GM18517 (cell line): Measurements from ENCODE around the gene ST7L.
"Not testable (repeated sequence)": the region's sequence is repeated elsewhere in the genome, so short reads cannot be mapped to it uniquely, and the experiment has no call there.

ENCODE experiments used
- ATAC-seq: cut with Tn5 transposase; IDR thresholded peaks from one replicate; pipeline ENCODE4 v1.9.1; 2021; ENCODE audit warnings: mild to moderate bottlenecking, moderate library complexity; ENCODE audit not compliant: unreplicated experiment

The ST7L gene

GRCh38 chr1:112618721-112619517, at the start of gene ST7L:
TSS of gene ST7L (minus strand) at chr1:112619141. CDS start at chr1:112619113, 28 bp downstream.
- no peak for ATAC-seq

- ATAC-seq: no peak
Measured at GRCh38 chr1:112666946-112667345, 48.0 kb upstream of the ST7L start.

GRCh38 chr1:112665857-112666256, 46.9 kb upstream of the ST7L start:
- no peak for ATAC-seq

GRCh38 chr1:112651205-112651604, 32.3 kb upstream of the ST7L start:
- no peak for ATAC-seq

GRCh38 chr1:112646225-112646624, 27.3 kb upstream of the ST7L start:
- ATAC-seq: no peak

- no peak for ATAC-seq
Measured at GRCh38 chr1:112643080-112643479, 24.1 kb upstream of the ST7L start.

GRCh38 chr1:112640437-112640836, 21.5 kb upstream of the ST7L start:
- ATAC-seq: not testable (repeated sequence)

- no peak for ATAC-seq
Measured at GRCh38 chr1:112638110-112638428, 19.1 kb upstream of the ST7L start.

GRCh38 chr1:112637254-112638109, 18.5 kb upstream of the ST7L start:
- no peak for ATAC-seq

- ATAC-seq: no peak
Measured at GRCh38 chr1:112636597-112637253, 17.8 kb upstream of the ST7L start.

GRCh38 chr1:112636056-112636455, 17.1 kb upstream of the ST7L start:
- ATAC-seq: no peak

GRCh38 chr1:112634367-112634766, 15.4 kb upstream of the ST7L start:
- ATAC-seq: no peak

- no peak for ATAC-seq
Measured at GRCh38 chr1:112633628-112634027, 14.7 kb upstream of the ST7L start.

GRCh38 chr1:112629256-112629655, 10.3 kb upstream of the ST7L start:
- ATAC-seq: no peak

- ATAC-seq: no peak
Measured at GRCh38 chr1:112628516-112628915, 9.6 kb upstream of the ST7L start.

GRCh38 chr1:112626887-112627286, 7.9 kb upstream of the ST7L start:
- no peak for ATAC-seq

- ATAC-seq: no peak
Measured at GRCh38 chr1:112626193-112626592, 7.3 kb upstream of the ST7L start.

- ATAC-seq: no peak
Measured at GRCh38 chr1:112625696-112626095, 6.8 kb upstream of the ST7L start.

GRCh38 chr1:112624493-112624892, 5.6 kb upstream of the ST7L start:
- ATAC-seq: not testable (repeated sequence)

GRCh38 chr1:112620377-112620695, 1.4 kb upstream of the ST7L start:
- no peak for ATAC-seq

GRCh38 chr1:112619518-112620376, 806 bp upstream of the ST7L start, which contains the start of gene CAPZA1:
TSS of gene CAPZA1 (plus strand) at chr1:112619832. CDS start at chr1:112619845, 13 bp downstream.
- ATAC-seq: peak; percentile 69
